Mesenchymal stem cell (in vitro differentiated cells and primary cell): Measurements from ENCODE around the gene SORCS3. TPM values are rescaled to one million over a fixed set of nuclear protein-coding genes. Genes with fewer than 3 reads are reported as not detected.

Experiments
- DNase-seq: peaks from one replicate; pipeline ENCODE4 v3.0.0-alpha.2; 2013
- H2AFZ ChIP-seq: one replicate; pipeline ENCODE4 v1.6.1; 2013; ENCODE audit warnings: low read depth, mild to moderate bottlenecking, control low read depth, inconsistent platforms, low read length, moderate library complexity
- H2AK5ac ChIP-seq: 2 replicates; pipeline ENCODE4 v1.6.1; 2013; ENCODE audit warnings: low read length, moderate library complexity, mild to moderate bottlenecking, inconsistent platforms; ENCODE audit not compliant: severe bottlenecking
- H2BK120ac ChIP-seq: one replicate; pipeline ENCODE4 v1.6.1; 2013; ENCODE audit warnings: low read depth, mild to moderate bottlenecking, inconsistent platforms, low read length, moderate library complexity
- H2BK12ac ChIP-seq, 2 experiments: one replicate each; pipeline ENCODE4 v1.6.1; 2013; ENCODE audit warnings: inconsistent platforms in 2 of 2, low read length in 2 of 2, mild to moderate bottlenecking in 2 of 2, moderate library complexity in 2 of 2, control low read depth in 1 of 2
- H2BK15ac ChIP-seq: one replicate; pipeline ENCODE4 v1.6.1; 2013; ENCODE audit warnings: mild to moderate bottlenecking, low read depth, inconsistent platforms; ENCODE audit not compliant: poor library complexity, severe bottlenecking
- H2BK5ac ChIP-seq: 2 replicates; pipeline ENCODE4 v1.6.1; 2013; ENCODE audit warnings: low read depth, mild to moderate bottlenecking, low read length, control low read depth, inconsistent platforms; ENCODE audit not compliant: poor library complexity, severe bottlenecking
- H3K14ac ChIP-seq, 2 experiments: one replicate each; pipeline ENCODE4 v1.6.1; 2013; ENCODE audit warnings: inconsistent platforms in 2 of 2, low read length in 2 of 2, control low read depth in 1 of 2, mild to moderate bottlenecking in 1 of 2, moderate library complexity in 1 of 2
- H3K18ac ChIP-seq, 2 experiments: one replicate each; pipeline ENCODE4 v1.6.1; 2013; ENCODE audit warnings: inconsistent platforms in 2 of 2, low read length in 2 of 2, control low read depth in 1 of 2, low read depth in 1 of 2, mild to moderate bottlenecking in 1 of 2
- H3K23ac ChIP-seq, 2 experiments: one replicate each; pipeline ENCODE4 v1.6.1; 2013; ENCODE audit warnings: inconsistent platforms in 2 of 2, low read length in 2 of 2, mild to moderate bottlenecking in 2 of 2, moderate library complexity in 2 of 2, control low read depth in 1 of 2
- H3K27ac ChIP-seq: 2 replicates; pipeline ENCODE4 v1.5.1; 2013; ENCODE audit warnings: mild to moderate bottlenecking, moderate library complexity, low read length, control low read depth, inconsistent platforms; ENCODE audit not compliant: poor library complexity, severe bottlenecking
- H3K27me3 ChIP-seq, 2 experiments: 2 replicates each; pipeline versions ENCODE4 v1.6.1 to v1.7.0; 2013; ENCODE audit warnings: low read length in 2 of 2, mild to moderate bottlenecking in 2 of 2, moderate library complexity in 2 of 2, control low read depth in 1 of 2, inconsistent platforms in 1 of 2; ENCODE audit not compliant: control insufficient read depth in 1 of 2, insufficient read depth in 1 of 2
- H3K36me3 ChIP-seq, 2 experiments: 2 replicates each; pipeline versions ENCODE4 v1.6.1 to v1.7.0; 2013; ENCODE audit warnings: low read length in 2 of 2, control low read depth in 1 of 2, inconsistent platforms in 1 of 2, low read depth in 1 of 2, mild to moderate bottlenecking in 1 of 2; ENCODE audit not compliant: insufficient read depth in 2 of 2, control insufficient read depth in 1 of 2
- H3K4ac ChIP-seq, 2 experiments: one replicate each; pipeline ENCODE4 v1.6.1; 2013; ENCODE audit warnings: inconsistent platforms in 2 of 2, low read length in 2 of 2, mild to moderate bottlenecking in 2 of 2, moderate library complexity in 2 of 2, control low read depth in 1 of 2, low read depth in 1 of 2
- H3K4me1 ChIP-seq: 2 replicates; pipeline ENCODE4 v1.6.1; 2013; ENCODE audit warnings: low read depth, low read length, control low read depth; ENCODE audit not compliant: control insufficient read depth, insufficient read depth
- H3K4me2 ChIP-seq: 2 replicates; pipeline ENCODE4 v1.6.1; 2013; ENCODE audit warnings: low read length, mild to moderate bottlenecking, inconsistent platforms; ENCODE audit not compliant: poor library complexity, severe bottlenecking
- H3K4me3 ChIP-seq, 2 experiments: 2 replicates each; pipeline versions ENCODE4 v1.5.1 to v1.7.0; 2013; ENCODE audit warnings: low read length in 2 of 2, mild to moderate bottlenecking in 2 of 2, control low read depth in 1 of 2, low read depth in 1 of 2; ENCODE audit not compliant: insufficient read depth in 1 of 2
- H3K79me1 ChIP-seq: replicated peaks from 2 replicates; pipeline ENCODE4 v1.6.1; 2013; ENCODE audit warnings: mild to moderate bottlenecking, control low read depth, low read length, inconsistent platforms; ENCODE audit not compliant: poor library complexity, severe bottlenecking
- H3K9ac ChIP-seq: 2 replicates; pipeline ENCODE4 v1.7.0; 2013; ENCODE audit warnings: mild to moderate bottlenecking, low read length, moderate library complexity
- H3K9me3 ChIP-seq: 2 replicates; pipeline ENCODE4 v1.7.0; 2013; ENCODE audit warnings: mild to moderate bottlenecking, low read length; ENCODE audit not compliant: control insufficient read depth
- H4K8ac ChIP-seq: one replicate; pipeline ENCODE4 v1.6.1; 2013; ENCODE audit warnings: inconsistent platforms, mild to moderate bottlenecking, low read length, moderate library complexity
- H4K91ac ChIP-seq: one replicate; pipeline ENCODE4 v1.6.1; 2013; ENCODE audit warnings: mild to moderate bottlenecking, low read length, inconsistent platforms
- WGBS: methylation state at CpG from one replicate; pipeline ENCODE4 v1.1.7; 2013; ENCODE audit warnings: mixed read lengths; 5-methylcytosine and 5-hydroxymethylcytosine counted together
- polyA plus RNA-seq, 2 experiments: library from polyadenylated mRNA; stranded (reverse); fragments of 200-250 nt; gene quantifications; one replicate each; pipeline ENCODE4 v1.2.3, GENCODE V29; 2013

Gene SORCS3
- polyA plus RNA-seq (2013, experiment 1 of 2) = not detected
- polyA plus RNA-seq (2013, experiment 2 of 2) = not detected

GRCh38 chr10:104641187-104641936 lies at the start of gene SORCS3:
Gene SORCS3, plus strand, starts transcription at chr10:104641290.
- H2AK5ac ChIP-seq = no peak within 1 kb of the TSS
- DNase-seq = no peak
- no peak within 1 kb of the TSS for H3K14ac ChIP-seq
- H2AFZ ChIP-seq = no peak within 1 kb of the TSS
- H3K18ac ChIP-seq = no peak within 1 kb of the TSS
- H3K4me1 ChIP-seq = peaks cover 7% of the 10 kb centered on the region
- no peak within 1 kb of the TSS for H3K23ac ChIP-seq
- H3K79me1 ChIP-seq = no peaks in the 10 kb centered on the region
- H3K4ac ChIP-seq = no peak within 1 kb of the TSS
- H4K91ac ChIP-seq = no peak within 1 kb of the TSS
- H3K9me3 ChIP-seq = no peaks in the 10 kb centered on the region
- peaks cover 60 to 82% of the 10 kb centered on the region in 2 experiments for H3K27me3 ChIP-seq
- peaks cover 0 to 3% of the 10 kb centered on the region in 2 experiments for H3K36me3 ChIP-seq
- no peak within 1 kb of the TSS for H3K9ac ChIP-seq
- H2BK120ac ChIP-seq = no peak within 1 kb of the TSS
- H3K4me3 ChIP-seq = no peak within 1 kb of the TSS
- H3K4me2 ChIP-seq = no peak within 1 kb of the TSS
- H2BK5ac ChIP-seq = no peak within 1 kb of the TSS
- H2BK15ac ChIP-seq = no peak within 1 kb of the TSS
- H2BK12ac ChIP-seq = no peak within 1 kb of the TSS
- no peak within 1 kb of the TSS for H4K8ac ChIP-seq
- H3K27ac ChIP-seq = no peak within 1 kb of the TSS
- WGBS = under 1% methylated on average over 82 of the region's 96 CpGs

- no peak overlapping the region for H2BK12ac ChIP-seq
- H2BK5ac ChIP-seq = no peak overlapping the region
- H3K36me3 ChIP-seq = no peaks in the 10 kb centered on the region
- WGBS = 59% methylated on average over 2 of the region's 3 CpGs
- no peak for DNase-seq
- H3K4me2 ChIP-seq = no peak overlapping the region
- no peak overlapping the region for H4K91ac ChIP-seq
- H4K8ac ChIP-seq = no peak overlapping the region
- H3K27me3 ChIP-seq = peaks cover 0 to 16% of the 10 kb centered on the region in 2 experiments
- no peak overlapping the region for H3K4ac ChIP-seq
- no peak overlapping the region for H3K4me3 ChIP-seq
- H3K9ac ChIP-seq = no peak overlapping the region
- no peak overlapping the region for H3K18ac ChIP-seq
- no peak overlapping the region for H2AFZ ChIP-seq
- no peak overlapping the region for H3K27ac ChIP-seq
- no peak overlapping the region for H2AK5ac ChIP-seq
- H2BK120ac ChIP-seq = no peak overlapping the region
- H3K9me3 ChIP-seq = no peaks in the 10 kb centered on the region
- H2BK15ac ChIP-seq = no peak overlapping the region
- H3K79me1 ChIP-seq = no peaks in the 10 kb centered on the region
- H3K23ac ChIP-seq = no peak overlapping the region
- H3K4me1 ChIP-seq = peaks cover 2% of the 10 kb centered on the region
- H3K14ac ChIP-seq = no peak overlapping the region
Observed at GRCh38 chr10:104591441-104591840, 49.6 kb upstream of the SORCS3 start.

GRCh38 chr10:104601166-104601565 lies 39.9 kb upstream of the SORCS3 start:
- Histone ChIP-seq H2AK5ac (no peak overlapping the region), H3K9me3 (no peaks in the 10 kb centered on the region), H2BK5ac (no peak overlapping the region), H3K4me2 (no peak overlapping the region), H3K4me1 (no peaks in the 10 kb centered on the region), H3K4ac (no peak overlapping the region), H3K27me3 (peaks cover 0 to 33% of the 10 kb centered on the region in 2 experiments), H3K14ac (no peak overlapping the region), H2BK12ac (no peak overlapping the region), H3K79me1 (no peaks in the 10 kb centered on the region), H3K36me3 (no peaks in the 10 kb centered on the region), H4K8ac (no peak overlapping the region), H4K91ac (no peak overlapping the region), H3K27ac (no peak overlapping the region), H2AFZ (no peak overlapping the region), H3K18ac (no peak overlapping the region), H2BK15ac (no peak overlapping the region), H3K4me3 (no peak overlapping the region), H3K23ac (no peak overlapping the region), H2BK120ac (no peak overlapping the region), H3K9ac (no peak overlapping the region)
- DNase-seq = no peak
- no CpG with 5 or more reads among the region's 1 CpG for WGBS

- Histone ChIP-seq H3K18ac (no peak overlapping the region), H2AK5ac (no peak overlapping the region), H3K27me3 (peaks cover 0 to 7% of the 10 kb centered on the region in 2 experiments), H2BK12ac (no peak overlapping the region), H2BK15ac (no peak overlapping the region), H3K14ac (no peak overlapping the region), H3K4ac (no peak overlapping the region), H3K4me1 (no peaks in the 10 kb centered on the region), H4K8ac (no peak overlapping the region), H2BK5ac (no peak overlapping the region), H3K9me3 (peaks cover 19% of the 10 kb centered on the region), H3K27ac (no peak overlapping the region), H3K9ac (no peak overlapping the region), H3K79me1 (no peaks in the 10 kb centered on the region), H2BK120ac (no peak overlapping the region), H3K23ac (no peak overlapping the region), H4K91ac (no peak overlapping the region), H3K4me3 (no peak overlapping the region), H3K4me2 (no peak overlapping the region), H2AFZ (no peak overlapping the region), H3K36me3 (no peaks in the 10 kb centered on the region)
- 61% methylated on average over 6 of the region's 7 CpGs for WGBS
- DNase-seq = no peak
Observed at GRCh38 chr10:104608091-104608828, 32.8 kb upstream of the SORCS3 start.
